Esophagus squamous epithelium (tissue), 4 donors: ENCODE measurements around the gene SOS1.

Experiments used
- POLR2A ChIP-seq, 4 donors: fragments of 450-650 bp; IDR thresholded peaks; one replicate each; pipeline ENCODE4 v1.6.1; 2017; ENCODE audit warnings: antibody characterized with exemption in 4 of 4, mild to moderate bottlenecking in 4 of 4, moderate library complexity in 3 of 4
- TF ChIP-seq, protein P1 (sequence below), 6 experiments: fragments of 450-650 bp in 4 of 6; fragments of 200-600 bp in 2 of 6; sonication (generic) in 2 of 6; IDR thresholded peaks; one replicate each; pipeline ENCODE4 v1.5.1; 2016 to 2019; ENCODE audit warnings: antibody characterized with exemption in 6 of 6, mild to moderate bottlenecking in 4 of 6, moderate library complexity in 4 of 6

DNA sequence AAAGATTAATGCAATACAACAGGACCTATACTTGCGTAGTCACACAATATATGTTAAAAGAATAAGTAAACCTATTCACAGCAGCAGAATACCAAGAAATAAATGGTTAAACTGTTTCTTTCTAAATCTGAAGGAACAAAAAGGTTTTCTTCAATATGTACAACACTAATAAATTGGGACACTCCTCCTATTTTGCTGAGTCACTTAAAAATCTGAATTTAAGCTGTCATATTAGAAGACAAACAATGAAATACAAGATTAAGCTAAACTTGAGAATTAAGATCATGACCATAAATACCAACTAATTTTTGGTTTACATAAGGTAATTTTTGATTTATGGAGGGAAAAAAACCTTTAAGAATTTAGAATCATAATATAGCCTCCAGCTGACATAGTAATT, 138.4 kb downstream of the SOS1 start:
- TF ChIP-seq, protein P1, sequence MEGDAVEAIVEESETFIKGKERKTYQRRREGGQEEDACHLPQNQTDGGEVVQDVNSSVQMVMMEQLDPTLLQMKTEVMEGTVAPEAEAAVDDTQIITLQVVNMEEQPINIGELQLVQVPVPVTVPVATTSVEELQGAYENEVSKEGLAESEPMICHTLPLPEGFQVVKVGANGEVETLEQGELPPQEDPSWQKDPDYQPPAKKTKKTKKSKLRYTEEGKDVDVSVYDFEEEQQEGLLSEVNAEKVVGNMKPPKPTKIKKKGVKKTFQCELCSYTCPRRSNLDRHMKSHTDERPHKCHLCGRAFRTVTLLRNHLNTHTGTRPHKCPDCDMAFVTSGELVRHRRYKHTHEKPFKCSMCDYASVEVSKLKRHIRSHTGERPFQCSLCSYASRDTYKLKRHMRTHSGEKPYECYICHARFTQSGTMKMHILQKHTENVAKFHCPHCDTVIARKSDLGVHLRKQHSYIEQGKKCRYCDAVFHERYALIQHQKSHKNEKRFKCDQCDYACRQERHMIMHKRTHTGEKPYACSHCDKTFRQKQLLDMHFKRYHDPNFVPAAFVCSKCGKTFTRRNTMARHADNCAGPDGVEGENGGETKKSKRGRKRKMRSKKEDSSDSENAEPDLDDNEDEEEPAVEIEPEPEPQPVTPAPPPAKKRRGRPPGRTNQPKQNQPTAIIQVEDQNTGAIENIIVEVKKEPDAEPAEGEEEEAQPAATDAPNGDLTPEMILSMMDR (IDR thresholded peaks at IDR 0.05), result no peak
- no peak for TF ChIP-seq POLR2A (IDR thresholded peaks at IDR 0.05)
